Endothelial cell of umbilical vein (primary cell): ENCODE data around the gene OR13C4. TPM values are rescaled to one million over a fixed set of nuclear protein-coding genes. Genes with fewer than 3 reads are reported as not detected.

Experiments
- BruUV-seq: library from RNA; stranded (reverse); fragments of 400-500 nt; replicated peaks from 2 replicates; lab custom pipeline; 2021; lab: Mats Ljungman, UMichigan
- CTCF ChIA-PET: fragments of 300-600, 350-600 bp; sonication (Branson Sonifier 250); formaldehyde crosslinking; loops from one replicate; lab custom pipeline; 2021; ENCODE audit warnings: antibody characterized with exemption, inconsistent platforms; lab: Charles Lee
- POLR2A ChIA-PET: fragments of 300-600, 350-600 bp; sonication (Branson Sonifier 250); formaldehyde crosslinking; loops from one replicate; lab custom pipeline; 2021; ENCODE audit warnings: antibody characterized with exemption, inconsistent platforms; lab: Charles Lee
- DNase-seq: peaks from one replicate; pipeline ENCODE4 v3.0.0-alpha.2; 2011; ENCODE audit warnings: low read depth, low spot score
- FAIRE-seq: peaks from 2 replicates; lab custom pipeline; 2011; peaks lifted over from hg19 to GRCh38; lab: Jason Lieb, UNC
- H2AFZ ChIP-seq: 2 replicates; pipeline ENCODE4 v1.6.0; 2012; ENCODE audit warnings: low read depth, low read length, control low read depth, inconsistent platforms
- H3K27ac ChIP-seq: 2 replicates; pipeline ENCODE4 v1.5.1; 2011; ENCODE audit warnings: low read depth, mild to moderate bottlenecking, control low read depth, low read length, moderate library complexity; ENCODE audit not compliant: insufficient read depth
- H3K27me3 ChIP-seq, 2 experiments: 2 replicates each; pipeline versions ENCODE4 v1.6.0 to v1.6.1; 2011; ENCODE audit warnings: low read length in 2 of 2, mixed read lengths in 1 of 2; ENCODE audit not compliant: control insufficient read depth in 2 of 2, insufficient read depth in 2 of 2
- H3K36me3 ChIP-seq, 2 experiments: 2 replicates in 1 of 2; 3 replicates in 1 of 2; pipeline ENCODE4 v1.5.1; 2011; ENCODE audit warnings: low read length in 2 of 2, mild to moderate bottlenecking in 1 of 2, moderate library complexity in 1 of 2; ENCODE audit not compliant: control insufficient read depth in 2 of 2, insufficient read depth in 2 of 2; ENCODE audit errors: extremely low read depth in 1 of 2
- H3K4me1 ChIP-seq: 3 replicates; pipeline ENCODE4 v1.5.1; 2011; ENCODE audit warnings: mild to moderate bottlenecking, low read length; ENCODE audit not compliant: control insufficient read depth, insufficient read depth; ENCODE audit errors: extremely low read depth
- H3K4me2 ChIP-seq: 2 replicates; pipeline ENCODE4 v1.6.1; 2011; ENCODE audit warnings: low read length, control low read depth, mixed read lengths; ENCODE audit not compliant: insufficient read depth
- H3K4me3 ChIP-seq, 3 experiments: fragments of 200-600 bp in 1 of 3; sonication (generic), shearing (Covaris generic) in 1 of 3; replicated peaks in 1 of 3; 2 replicates each; pipeline ENCODE4 v1.5.1; 2011 to 2016; ENCODE audit warnings: control low read depth in 3 of 3, low read length in 3 of 3, mild to moderate bottlenecking in 2 of 3, inconsistent platforms in 1 of 3, low read depth in 1 of 3, moderate library complexity in 1 of 3; ENCODE audit not compliant: insufficient read depth in 1 of 3
- H3K79me2 ChIP-seq: 2 replicates; pipeline ENCODE4 v1.6.0; 2012; ENCODE audit warnings: low read length, inconsistent platforms; ENCODE audit not compliant: control insufficient read depth, insufficient read depth
- H3K9ac ChIP-seq: replicated peaks from 2 replicates; pipeline ENCODE3; 2011; ENCODE audit warnings: low read length, control low read depth; ENCODE audit not compliant: insufficient read depth; ENCODE audit errors: extremely low read depth
- H3K9me1 ChIP-seq: replicated peaks from 3 replicates; pipeline ENCODE4 v1.6.0; 2011; ENCODE audit warnings: mild to moderate bottlenecking, low read length; ENCODE audit not compliant: control insufficient read depth, insufficient read depth; ENCODE audit errors: extremely low read depth
- H3K9me3 ChIP-seq: replicated peaks from 2 replicates; pipeline ENCODE4 v1.5.1; 2012; ENCODE audit warnings: low read length, inconsistent platforms; ENCODE audit not compliant: control insufficient read depth, insufficient read depth
- H4K20me1 ChIP-seq: replicated peaks from 2 replicates; pipeline ENCODE3; 2011; ENCODE audit warnings: mild to moderate bottlenecking, low read length; ENCODE audit not compliant: control insufficient read depth, insufficient read depth; ENCODE audit errors: extremely low read depth
- EZH2 ChIP-seq: IDR thresholded peaks from 2 replicates; pipeline ENCODE4 v1.6.1; 2012; ENCODE audit warnings: borderline replicate concordance, low read depth, mild to moderate bottlenecking, moderate library complexity, low read length, inconsistent platforms; ENCODE audit not compliant: severe bottlenecking
- FOS ChIP-seq: IDR thresholded peaks from 2 replicates; pipeline ENCODE4 v1.6.1; 2011; ENCODE audit warnings: mild to moderate bottlenecking, low read length, moderate library complexity, borderline replicate concordance; ENCODE audit not compliant: insufficient read depth
- GATA2 ChIP-seq: IDR thresholded peaks from 2 replicates; pipeline ENCODE4 v1.7.0; 2011; ENCODE audit warnings: low read depth, mild to moderate bottlenecking, moderate library complexity, mixed read lengths, low read length; ENCODE audit not compliant: insufficient read length, insufficient read depth
- JUN ChIP-seq: IDR thresholded peaks from 2 replicates; pipeline ENCODE4 v1.6.1; 2011; ENCODE audit warnings: borderline replicate concordance, low read depth; ENCODE audit not compliant: insufficient read length, insufficient read depth
- MAX ChIP-seq: IDR thresholded peaks from 2 replicates; pipeline ENCODE4 v1.6.1; 2011; ENCODE audit not compliant: insufficient read depth, insufficient read length
- MYC ChIP-seq: IDR thresholded peaks from one replicate; pipeline ENCODE4 v1.6.1; 2011; ENCODE audit warnings: mild to moderate bottlenecking, low read depth, low read length
- POLR2A ChIP-seq: IDR thresholded peaks from 2 replicates; pipeline ENCODE4 v1.6.1; 2012; ENCODE audit warnings: low read depth, mild to moderate bottlenecking, control low read depth, low read length
- POLR2AphosphoS5 ChIP-seq: IDR thresholded peaks from 2 replicates; pipeline ENCODE4 v1.6.1; 2012; ENCODE audit warnings: low read depth, mild to moderate bottlenecking, control low read depth, low read length, moderate library complexity; ENCODE audit not compliant: insufficient read depth
- dilution Hi-C: fragments of 300-500 bp; cut with MboI; formaldehyde crosslinking; loops from one replicate; pipeline ENCODE4 v1.15.0; 2019; ENCODE audit warnings: low sequenced_read_pairs; ENCODE audit not compliant: extremely low pct_ligation_motif_present
- intact Hi-C: fragments of 100-400 bp; cut with micrococcal nuclease; formaldehyde crosslinking; loops from one replicate; pipeline ENCODE4 v1.10.0; 2022
- polyA plus RNA-seq, 4 experiments: library from polyadenylated mRNA; depleted of rRNA in 3 of 4; stranded (reverse) in 3 of 4; unstranded in 1 of 4; fragments of >200 nt; gene quantifications; 2 replicates each; pipeline versions ENCODE4 v1.2.1 to v1.2.3, GENCODE V29; 2011 to 2012; ENCODE audit warnings: missing spikeins in 1 of 4
- total RNA-seq: library from RNA; stranded (reverse); gene quantifications from 2 replicates; pipeline ENCODE4 v1.2.3, GENCODE V29; 2021
- TF ChIP-seq, protein P1 (sequence below), 2 donors: IDR thresholded peaks; 1 replicate in 1 of 2; 2 replicates in 1 of 2; pipeline ENCODE4 v1.5.1; 2011; ENCODE audit warnings: low read length in 2 of 2, mild to moderate bottlenecking in 2 of 2, moderate library complexity in 2 of 2, control low read depth in 1 of 2, inconsistent platforms in 1 of 2, low read depth in 1 of 2; ENCODE audit not compliant: insufficient read depth in 1 of 2; ENCODE audit errors: extremely low read depth in 1 of 2

OR13C4 gene
- total and polyA plus RNA-seq, 2 donors (not counting 3 experiments of a cell fraction or from before 2014, with no cell fraction given), result not detected

DNA sequence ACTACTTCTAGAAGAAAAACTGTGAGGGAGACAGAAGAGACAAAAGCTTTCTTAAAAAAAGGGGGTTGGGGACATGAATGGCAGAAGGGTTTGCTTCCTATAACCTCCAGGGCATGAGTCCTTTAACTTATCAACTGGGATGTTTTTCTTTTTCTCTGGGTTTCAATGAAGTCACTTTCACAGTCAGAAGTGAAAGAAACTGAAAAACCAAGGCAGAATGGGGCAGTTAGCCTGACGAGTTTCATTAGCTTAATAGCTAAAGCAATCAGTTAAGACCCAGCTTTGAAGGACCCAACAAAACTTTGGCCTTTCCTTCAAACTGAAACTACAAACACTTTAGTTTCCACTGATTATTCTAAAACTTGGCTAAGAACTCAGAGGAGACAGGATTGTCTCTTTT, 37.3 kb upstream of the OR13C4 start:
- H3K4me1 ChIP-seq, result no peaks in the 10 kb centered on the region
- no peaks in the 10 kb centered on the region for H3K36me3 ChIP-seq
- H3K4me3 ChIP-seq, result no peak overlapping the region
- no peak overlapping the region for H3K9ac ChIP-seq
- no peak for FAIRE-seq
- H2AFZ ChIP-seq, result no peak overlapping the region
- H3K79me2 ChIP-seq, result no peaks in the 10 kb centered on the region
- CTCF ChIA-PET, result no interaction called here
- H4K20me1 ChIP-seq, result no peaks in the 10 kb centered on the region
- peaks cover under 1% of the 10 kb centered on the region for H3K9me3 ChIP-seq
- TF ChIP-seq MYC (no peak), FOS (no peak), POLR2AphosphoS5 (no peak), JUN (no peak), POLR2A (no peak), EZH2 (no peak), MAX (no peak), GATA2 (no peak)
- TF ChIP-seq, protein P1, sequence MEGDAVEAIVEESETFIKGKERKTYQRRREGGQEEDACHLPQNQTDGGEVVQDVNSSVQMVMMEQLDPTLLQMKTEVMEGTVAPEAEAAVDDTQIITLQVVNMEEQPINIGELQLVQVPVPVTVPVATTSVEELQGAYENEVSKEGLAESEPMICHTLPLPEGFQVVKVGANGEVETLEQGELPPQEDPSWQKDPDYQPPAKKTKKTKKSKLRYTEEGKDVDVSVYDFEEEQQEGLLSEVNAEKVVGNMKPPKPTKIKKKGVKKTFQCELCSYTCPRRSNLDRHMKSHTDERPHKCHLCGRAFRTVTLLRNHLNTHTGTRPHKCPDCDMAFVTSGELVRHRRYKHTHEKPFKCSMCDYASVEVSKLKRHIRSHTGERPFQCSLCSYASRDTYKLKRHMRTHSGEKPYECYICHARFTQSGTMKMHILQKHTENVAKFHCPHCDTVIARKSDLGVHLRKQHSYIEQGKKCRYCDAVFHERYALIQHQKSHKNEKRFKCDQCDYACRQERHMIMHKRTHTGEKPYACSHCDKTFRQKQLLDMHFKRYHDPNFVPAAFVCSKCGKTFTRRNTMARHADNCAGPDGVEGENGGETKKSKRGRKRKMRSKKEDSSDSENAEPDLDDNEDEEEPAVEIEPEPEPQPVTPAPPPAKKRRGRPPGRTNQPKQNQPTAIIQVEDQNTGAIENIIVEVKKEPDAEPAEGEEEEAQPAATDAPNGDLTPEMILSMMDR (IDR thresholded peaks at IDR 0.05; ENCODE audit: extremely low read depth in 1 of 2, insufficient read depth in 1 of 2, low read depth in 1 of 2, low read length in 2 of 2), result no peak
- no peaks in the 10 kb centered on the region for H3K9me1 ChIP-seq
- intact Hi-C loops, result no loop called here
- no peak for DNase-seq
- dilution Hi-C loops, result no loop called here
- H3K27ac ChIP-seq, result no peak overlapping the region
- H3K27me3 ChIP-seq, result no peaks in the 10 kb centered on the region
- POLR2A ChIA-PET, result no interaction called here
- no TSS peak for BruUV-seq
- H3K4me2 ChIP-seq, result no peak overlapping the region
